SW 1271 (cell line): ENCODE measurements around the gene FGF9.

ENCODE experiments used
- DNase-seq, 2 experiments: peaks; one replicate each; lab custom pipeline; 2025; lab: John Stamatoyannopoulos, UW

FGF9 gene

GRCh38 chr13:21670883-21671619 is at the start of gene FGF9:
TSS of gene FGF9 (plus strand) at chr13:21671073. CDS start at chr13:21671913, 840 bp downstream.
- DNase-seq = peak; percentile 15 to 47

- DNase-seq = peak in 1 of 2 experiments; percentile 48
Observed at GRCh38 chr13:21625366-21625765, 45.5 kb upstream of the FGF9 start.

GRCh38 chr13:21632196-21632595 is 38.7 kb upstream of the FGF9 start:
- DNase-seq = no peak

- no peak for DNase-seq
Observed at GRCh38 chr13:21636656-21637055, 34.2 kb upstream of the FGF9 start.

GRCh38 chr13:21637296-21637695 is 33.6 kb upstream of the FGF9 start:
- DNase-seq = peak; percentile 18 to 57

- DNase-seq = peak in 1 of 2 experiments; percentile 19
Observed at GRCh38 chr13:21638319-21639282, 32.3 kb upstream of the FGF9 start.

- no peak for DNase-seq
Observed at GRCh38 chr13:21639561-21639960, 31.3 kb upstream of the FGF9 start.

- no peak for DNase-seq
Observed at GRCh38 chr13:21641629-21642028, 29.2 kb upstream of the FGF9 start.

- no peak for DNase-seq
Observed at GRCh38 chr13:21657538-21657937, 13.3 kb upstream of the FGF9 start.

- no peak for DNase-seq
Observed at GRCh38 chr13:21659087-21659486, 11.8 kb upstream of the FGF9 start.

- no peak for DNase-seq
Observed at GRCh38 chr13:21661097-21661909, 9.6 kb upstream of the FGF9 start.

GRCh38 chr13:21663197-21663596 is 7.7 kb upstream of the FGF9 start:
- no peak for DNase-seq

GRCh38 chr13:21668732-21669275 is 2.1 kb upstream of the FGF9 start:
- no peak for DNase-seq

- peak; percentile 4 to 49 for DNase-seq
Observed at GRCh38 chr13:21670006-21670882, 629 bp upstream of the FGF9 start.

- DNase-seq = no peak
Observed at GRCh38 chr13:21671620-21672286, 880 bp downstream of the FGF9 start.

GRCh38 chr13:21672287-21672680 is 1.4 kb downstream of the FGF9 start:
- DNase-seq = no peak

- DNase-seq = no peak
Observed at GRCh38 chr13:21672796-21673538, 2.1 kb downstream of the FGF9 start.

- no peak for DNase-seq
Observed at GRCh38 chr13:21673539-21673788, 2.6 kb downstream of the FGF9 start.

GRCh38 chr13:21673789-21674489 is 3.1 kb downstream of the FGF9 start:
- DNase-seq = peak in 1 of 2 experiments; percentile 7
